GM21576 (cell line): ENCODE measurements around the gene MYLIP.

Experiments
- ATAC-seq: cut with Tn5 transposase; IDR thresholded peaks from one replicate; pipeline ENCODE4 v1.9.1; 2021; ENCODE audit warnings: mild to moderate bottlenecking, moderate library complexity; ENCODE audit not compliant: unreplicated experiment

The MYLIP gene

GRCh38 chr6:16137451-16137801, 8.5 kb downstream of the MYLIP start:
- no peak for ATAC-seq

- ATAC-seq, result no peak
Observed at GRCh38 chr6:16139556-16139955, 10.7 kb downstream of the MYLIP start.

GRCh38 chr6:16140607-16141006, 11.7 kb downstream of the MYLIP start:
- ATAC-seq, result no peak

- no peak for ATAC-seq
Observed at GRCh38 chr6:16141514-16141913, 12.6 kb downstream of the MYLIP start.

- ATAC-seq, result no peak
Observed at GRCh38 chr6:16145038-16145437, 16.2 kb downstream of the MYLIP start.

GRCh38 chr6:16146028-16146427, 17.1 kb downstream of the MYLIP start:
- ATAC-seq, result no peak

- ATAC-seq, result no peak
Observed at GRCh38 chr6:16146527-16146955, 17.7 kb downstream of the MYLIP start.

- no peak for ATAC-seq
Observed at GRCh38 chr6:16148498-16148897, 19.6 kb downstream of the MYLIP start.

- ATAC-seq, result no peak
Observed at GRCh38 chr6:16149305-16149704, 20.4 kb downstream of the MYLIP start.

GRCh38 chr6:16150098-16150497, 21.2 kb downstream of the MYLIP start:
- no peak for ATAC-seq

GRCh38 chr6:16153211-16153820, 24.4 kb downstream of the MYLIP start:
- no peak for ATAC-seq

GRCh38 chr6:16154904-16155303, 26.0 kb downstream of the MYLIP start:
- ATAC-seq, result no peak

GRCh38 chr6:16157492-16157891, 28.6 kb downstream of the MYLIP start:
- ATAC-seq, result no peak

- ATAC-seq, result no peak
Observed at GRCh38 chr6:16157909-16158308, 29.0 kb downstream of the MYLIP start.

GRCh38 chr6:16158943-16159557, 30.2 kb downstream of the MYLIP start:
- no peak for ATAC-seq

GRCh38 chr6:16160794-16161193, 31.9 kb downstream of the MYLIP start:
- no peak for ATAC-seq

GRCh38 chr6:16162003-16162402, 33.1 kb downstream of the MYLIP start:
- ATAC-seq, result no peak

- ATAC-seq, result no peak
Observed at GRCh38 chr6:16163066-16163465, 34.2 kb downstream of the MYLIP start.

- ATAC-seq, result no peak
Observed at GRCh38 chr6:16163535-16164300, 34.8 kb downstream of the MYLIP start.

- ATAC-seq, result no peak
Observed at GRCh38 chr6:16165641-16166040, 36.8 kb downstream of the MYLIP start.

- no peak for ATAC-seq
Observed at GRCh38 chr6:16166871-16167608, 38.2 kb downstream of the MYLIP start.

GRCh38 chr6:16168121-16168520, 39.2 kb downstream of the MYLIP start:
- ATAC-seq, result no peak
